HEK293 (cell line): ENCODE results near the gene TMEM229B.

ENCODE experiments used
- CTCF ChIA-PET: fragments of 350-600 bp; formaldehyde crosslinking; extraction: SDS; loops from one replicate; lab custom pipeline; 2021; ENCODE audit warnings: antibody characterized with exemption; lab: Yijun Ruan, JAX
- POLR2A ChIA-PET: fragments of 300-600 bp; formaldehyde crosslinking; extraction: SDS; loops from one replicate; lab custom pipeline; 2020; ENCODE audit warnings: antibody characterized with exemption, inconsistent platforms; lab: Yijun Ruan, JAX
- H3K27ac ChIP-seq: fragments of 200-500 bp; sonication (Bioruptor generic); 2 replicates; pipeline ENCODE4 v1.5.1; 2014; ENCODE audit warnings: low read depth, low read length, control low read depth, inconsistent platforms; ENCODE audit errors: extremely low read depth
- H3K36me3 ChIP-seq, 2 experiments: fragments of 200-500 bp in 1 of 2; sonication (Bioruptor generic) in 1 of 2; 1 replicate in 1 of 2; 2 replicates in 1 of 2; pipeline ENCODE4 v1.5.1; 2014 to 2017; ENCODE audit warnings: inconsistent platforms in 2 of 2, low read length in 2 of 2; ENCODE audit not compliant: control insufficient read depth in 2 of 2, insufficient read depth in 1 of 2
- H3K4me1 ChIP-seq: fragments of 200-500 bp; sonication (Bioruptor generic); 2 replicates; pipeline ENCODE4 v1.5.1; 2014; ENCODE audit warnings: mild to moderate bottlenecking, low read length, inconsistent platforms; ENCODE audit not compliant: control insufficient read depth, insufficient read depth
- H3K4me3 ChIP-seq: 2 replicates; pipeline ENCODE4 v1.5.1; 2011; ENCODE audit warnings: low read depth, mild to moderate bottlenecking, control low read depth, low read length, moderate library complexity
- H3K9me3 ChIP-seq: fragments of 200-500 bp; sonication (Bioruptor generic); 2 replicates; pipeline ENCODE4 v1.5.1; 2014; ENCODE audit warnings: low read depth, low read length, inconsistent platforms; ENCODE audit not compliant: control insufficient read depth, insufficient read depth
- ATF2 ChIP-seq: fragments of 450-650 bp; formaldehyde crosslinking; IDR thresholded peaks from 2 replicates; pipeline ENCODE4 v1.5.1; 2016; ENCODE audit warnings: missing biosample characterization, missing genetic modification characterization, low read depth
- BCL11A ChIP-seq: fragments of 450-650 bp; formaldehyde crosslinking; IDR thresholded peaks from 2 replicates; pipeline ENCODE4 v1.5.1; 2016; ENCODE audit warnings: low read depth, missing biosample characterization, missing genetic modification characterization
- INSM2 ChIP-seq: fragments of 450-650 bp; formaldehyde crosslinking; IDR thresholded peaks from 2 replicates; pipeline ENCODE4 v1.5.1; 2016; ENCODE audit warnings: missing biosample characterization, missing genetic modification characterization
- KLF17 ChIP-seq: fragments of 450-650 bp; formaldehyde crosslinking; IDR thresholded peaks from 2 replicates; pipeline ENCODE4 v1.5.1; 2016; ENCODE audit warnings: missing biosample characterization, missing genetic modification characterization
- PRDM4 ChIP-seq: fragments of 450-650 bp; formaldehyde crosslinking; IDR thresholded peaks from 2 replicates; pipeline ENCODE4 v1.5.1; 2017; ENCODE audit warnings: missing biosample characterization, missing genetic modification characterization
- REPIN1 ChIP-seq: fragments of 450-650 bp; formaldehyde crosslinking; IDR thresholded peaks from 2 replicates; pipeline ENCODE4 v1.5.1; 2017; ENCODE audit warnings: missing biosample characterization, missing genetic modification characterization, low read depth
- ZNF184 ChIP-seq: fragments of 450-650 bp; IDR thresholded peaks from 2 replicates; pipeline ENCODE4 v1.5.1; 2018; ENCODE audit warnings: missing biosample characterization, mild to moderate bottlenecking, missing genetic modification characterization

Gene TMEM229B

GRCh38 chr14:67423424-67423823, 65.1 kb downstream of the TMEM229B start (continued):
- TF ChIP-seq ZNF184 = no peak
- TF ChIP-seq INSM2 (tag by site-specific recombination) = no peak
- TF ChIP-seq PRDM4 (tag by site-specific recombination) = no peak
- TF ChIP-seq ATF2 = no peak
- TF ChIP-seq REPIN1 (tag by site-specific recombination) = no peak
- TF ChIP-seq BCL11A (tag by site-specific recombination) = no peak

GRCh38 chr14:67421356-67422224, 66.9 kb downstream of the TMEM229B start:
- Histone ChIP-seq H3K36me3 (no peaks in the 10 kb centered on the region), H3K4me3 (no peak overlapping the region), H3K4me1 (no peaks in the 10 kb centered on the region), H3K27ac (no peak overlapping the region), H3K9me3 (no peaks in the 10 kb centered on the region)
- TF ChIP-seq KLF17 (tag by site-specific recombination) = no peak
- ChIA-PET CTCF (interaction anchor here (0.5 to 1.8 kb wide), 4 partner anchors 150 to 1404 kb away, joined by 3 to 4 read pairs (median 4); no protein-coding TSS in a partner anchor), POLR2A (no interaction called here)
